ENCODE data around the gene HDAC7.

The HDAC7 gene

DNA sequence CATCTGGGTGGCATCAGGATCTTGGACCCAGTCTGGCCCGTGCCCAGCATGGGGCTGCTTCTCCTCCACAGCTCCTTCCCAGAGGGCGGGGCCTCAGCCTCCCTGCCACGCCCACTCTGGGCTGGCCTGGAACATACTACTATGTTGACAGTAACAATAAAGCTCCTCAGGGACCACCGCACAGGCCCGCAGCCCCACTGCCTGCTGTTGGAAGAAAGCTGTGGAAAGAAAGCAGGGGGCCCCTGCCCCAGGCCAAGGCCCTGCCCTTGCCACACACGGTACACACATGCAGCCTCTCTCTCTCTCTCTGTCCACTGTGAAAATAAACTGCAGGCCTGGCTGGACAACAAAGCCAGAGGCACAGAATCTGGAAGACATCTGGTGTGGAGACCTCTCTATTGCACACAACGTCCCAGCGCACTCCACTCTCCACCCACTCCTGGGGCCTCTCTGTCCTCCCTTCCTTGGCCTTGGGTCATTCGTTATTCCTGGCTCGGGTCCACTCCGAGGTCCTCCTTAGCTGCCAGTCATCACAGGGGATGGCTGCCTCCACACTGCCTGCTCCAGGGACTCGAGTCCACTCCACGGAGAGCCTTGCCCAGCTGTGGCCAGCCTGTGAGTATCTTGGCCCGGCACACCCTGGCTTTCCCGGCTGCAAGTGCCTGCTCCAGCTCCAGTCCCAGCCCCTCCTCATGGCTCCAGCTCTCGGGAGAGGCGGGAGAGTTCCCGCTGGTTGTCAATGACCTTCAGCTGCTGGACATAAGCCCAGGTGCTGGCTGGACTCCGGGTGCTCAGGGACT is 82.6 kb downstream of the HDAC7 start:
- in situ Hi-C loops (cut with MboI; ENCODE audit: low sequenced_read_pairs): loop anchor here (25.0 kb wide), 1 partner anchor 425 kb away; the partner anchor contains the start of gene ASB8

DNA sequence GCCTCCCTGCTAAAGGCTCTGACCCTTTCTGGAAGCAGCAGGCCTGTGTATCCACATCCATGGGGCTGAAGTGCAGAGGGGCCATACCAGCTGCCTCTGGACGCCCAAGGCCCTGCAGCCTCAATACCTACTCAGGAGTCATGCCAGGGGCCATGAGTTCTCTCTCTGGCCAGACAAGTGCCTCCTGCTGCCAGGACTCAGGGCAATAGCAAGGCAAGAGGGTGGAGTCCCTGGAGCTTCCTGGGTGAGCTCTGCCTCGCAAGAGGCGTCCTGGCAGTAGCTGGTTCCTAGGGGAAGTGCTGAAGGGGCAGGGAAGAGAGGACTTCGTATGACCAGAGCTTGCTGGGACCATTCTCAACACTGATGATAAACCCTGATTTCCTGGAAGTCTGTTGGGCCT is 83.5 kb downstream of the HDAC7 start:
- in situ Hi-C loops (cut with MboI; ENCODE audit: low sequenced_read_pairs): loop anchor here (25.0 kb wide), 1 partner anchor 426 kb away; the partner anchor contains the start of gene ASB8

DNA sequence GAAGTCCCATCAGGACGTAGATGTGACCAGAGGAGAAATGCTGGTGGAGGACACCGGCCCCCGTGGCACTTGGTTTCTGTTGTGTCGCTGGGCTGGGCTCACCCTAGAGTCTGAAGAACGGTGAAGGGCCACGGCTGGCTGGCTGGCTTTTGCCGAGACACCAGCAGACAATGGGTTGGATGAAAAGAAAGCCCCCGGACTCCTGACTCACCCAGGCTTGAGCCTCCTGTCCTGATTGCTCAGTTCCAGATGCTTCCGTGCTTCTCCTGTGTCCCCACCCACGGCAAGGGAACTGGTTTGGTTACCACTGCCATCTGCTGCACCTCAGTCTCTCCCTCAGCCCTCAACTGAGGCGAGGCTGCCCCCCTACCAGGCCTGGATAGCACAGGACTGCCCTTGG is 84.1 kb downstream of the HDAC7 start:
- in situ Hi-C loops (cut with MboI; ENCODE audit: low sequenced_read_pairs): loop anchor here (25.0 kb wide), 1 partner anchor 427 kb away; the partner anchor contains the start of gene ASB8

DNA sequence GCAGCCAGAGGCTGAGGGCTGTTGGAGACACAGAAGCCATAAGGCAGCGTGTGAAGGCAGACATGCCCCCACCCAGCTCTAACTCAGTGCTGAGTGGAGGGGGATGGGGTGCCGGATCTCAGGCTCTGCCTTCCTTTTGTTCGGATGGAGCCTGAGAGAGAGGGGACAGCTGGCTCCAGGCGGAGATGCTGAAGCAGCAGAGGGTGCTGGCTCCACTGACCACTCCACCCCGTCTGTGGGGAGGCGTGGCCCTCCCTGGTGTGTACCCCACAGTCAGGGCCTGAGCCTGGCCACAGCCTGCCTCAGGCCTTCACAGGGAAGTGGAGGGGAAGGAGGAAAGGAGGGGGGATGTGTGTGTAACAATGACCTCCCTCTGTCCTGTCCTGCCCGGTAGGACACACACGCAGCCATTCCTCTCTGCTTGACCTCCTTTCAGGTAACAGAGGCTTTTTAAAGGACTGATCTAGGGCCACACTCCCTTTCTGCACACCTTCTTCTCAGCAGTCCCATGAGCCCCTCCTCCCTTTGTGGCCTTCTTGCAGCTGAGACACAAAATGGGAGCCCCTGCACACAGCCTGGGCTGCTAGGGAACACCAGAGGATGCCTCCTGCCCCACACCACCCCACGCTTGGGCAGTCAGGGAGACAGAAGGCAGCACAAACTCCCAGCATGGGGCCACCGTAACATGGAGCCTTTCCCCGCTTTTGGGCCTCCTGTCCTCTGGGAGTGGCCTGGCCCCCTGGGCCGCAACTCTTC is 84.8 kb downstream of the HDAC7 start:
- in situ Hi-C loops (cut with MboI; ENCODE audit: low sequenced_read_pairs): loop anchor here (25.0 kb wide), 1 partner anchor 427 kb away; the partner anchor contains the start of gene ASB8

DNA sequence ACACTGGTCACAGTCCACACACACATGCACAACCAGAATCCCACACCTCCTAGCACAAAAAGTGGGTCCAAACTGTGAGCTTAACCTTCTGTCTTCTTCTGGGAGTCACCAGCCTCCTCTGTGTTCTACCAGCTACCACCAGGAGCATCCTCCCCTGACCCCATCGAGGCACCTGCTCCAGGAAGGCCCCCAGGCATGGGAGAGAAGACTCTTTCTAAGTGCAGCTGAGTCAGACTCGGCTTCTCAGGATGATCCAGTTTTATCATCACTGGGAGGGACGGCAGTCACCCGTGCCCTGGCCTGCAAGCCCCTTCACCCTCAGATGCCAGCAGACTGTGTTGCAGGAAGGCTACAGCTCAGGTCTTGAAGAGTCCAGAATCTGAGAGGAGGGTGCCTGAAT is 86.6 kb downstream of the HDAC7 start:
- in situ Hi-C loops (cut with MboI; ENCODE audit: low sequenced_read_pairs): loop anchor here (25.0 kb wide), 1 partner anchor 429 kb away; the partner anchor contains the start of gene ASB8
